Measurements from ENCODE around the gene GPATCH1. TPM values are rescaled to one million over a fixed set of nuclear protein-coding genes. Genes with fewer than 3 reads are reported as not detected.

The GPATCH1 gene
- total RNA-seq, 4 donors from 2014 or later = 6.6 to 32.1 (median 10.6) TPM

- Histone ChIP-seq H3K27me3 (no peaks in the 10 kb centered on the region), H3K36me3 (no peaks in the 10 kb centered on the region), H3K27ac (peak overlapping the region; percentile 78 to 94 (median 92)), H3K9me3 (no peaks in the 10 kb centered on the region), H3K4me3 (peak overlapping the region; percentile 78 to 92 (median 83)), H3K4me1 (peaks cover 0 to 22% (median 16%) of the 10 kb centered on the region in 4 donors)
- peak; percentile 97 to 99 for DNase-seq (ENCODE audit: low spot score in 2 of 2)
- WGBS, 2 donors = 0 to 1% methylated on average over 31 to 62 of the region's 65 CpGs
- peak in 4 of 5 experiments; percentile 9 to 59 (median 38) for TF ChIP-seq CTCF (IDR thresholded peaks at IDR 0.05)
- peak; percentile 6 to 64 for TF ChIP-seq POLR2A (IDR thresholded peaks at IDR 0.05)
- peak; percentile 86 to 87 for TF ChIP-seq EP300 (IDR thresholded peaks at IDR 0.05)
These were observed 95.9 kb downstream of the GPATCH1 start for GRCh38 chr19:33176670-33177416.

- DNase-seq (ENCODE audit: low spot score in 2 of 2) = no peak
These were observed 96.5 kb downstream of the GPATCH1 start for GRCh38 chr19:33177417-33177979.

More at GRCh38 chr19:33177417-33177979, 96.5 kb downstream of the GPATCH1 start:
- Histone ChIP-seq H3K36me3 (no peaks in the 10 kb centered on the region), H3K4me1 (peaks cover 0 to 22% (median 16%) of the 10 kb centered on the region in 4 donors), H3K27me3 (no peaks in the 10 kb centered on the region), H3K4me3 (peak overlapping the region; percentile 78 to 92 (median 83)), H3K9me3 (no peaks in the 10 kb centered on the region), H3K27ac (peak overlapping the region; percentile 78 to 94 (median 92))
- TF ChIP-seq EP300 (IDR thresholded peaks at IDR 0.05) (no peak), CTCF (IDR thresholded peaks at IDR 0.05) (peak; percentile 34 to 68 (median 58)), POLR2A (IDR thresholded peaks at IDR 0.05) (no peak)
- WGBS, 2 donors = 0% methylated on average over 20 to 37 of the region's 38 CpGs

Small RNA genes lying within 50 kb of the gene (small RNA-seq; reads per million reads assigned to genes)
- gene AC008521.1 (not detected), gene AC008521.2 (not detected)

Other genes with a start within 250 kb of the GPATCH1 start
- 1 to 10 TPM in 1 of 4 donors, not detected in 3; 1.6 TPM for gene SLC7A9, start 211.4 kb upstream of the GPATCH1 start, total RNA-seq
- gene CEP89, start 109.2 kb upstream of the GPATCH1 start, total RNA-seq = 10 to 100 TPM; 12.6 to 28.5 (median 13.2) TPM
- gene FAAP24, start 108.9 kb upstream of the GPATCH1 start, total RNA-seq = 1 to 10 TPM in 2 of 4 donors, under 1 TPM in 1, not detected in 1; 0.90 to 5.3 (median 2.1) TPM
- 1 to 10 TPM; 4.0 to 9.6 (median 6.4) TPM for gene RHPN2, start 16.3 kb upstream of the GPATCH1 start, total RNA-seq
- gene WDR88, start 50.9 kb downstream of the GPATCH1 start, total RNA-seq = not detected
- 10 to 100 TPM; 19.0 to 39.0 (median 30.2) TPM for gene LRP3, start 113.1 kb downstream of the GPATCH1 start, total RNA-seq
- gene SLC7A10, start 144.7 kb downstream of the GPATCH1 start, total RNA-seq = 10 to 100 TPM in 3 of 4 donors, 1 to 10 TPM in 1; 4.3 to 25.8 (median 13.2) TPM
- gene CEBPA, start 221.4 kb downstream of the GPATCH1 start, total RNA-seq = 100 to 1,000 TPM in 1 of 4 donors, 10 to 100 TPM in 3; 33.9 to 204 (median 65.4) TPM

Measured in tibial nerve (tissue), 4 donors.